Liver (tissue), 3 donors: ENCODE data around the gene DCAF8.

Source experiments
- RAD21 ChIP-seq, 2 donors: IDR thresholded peaks; 2 replicates each; pipeline ENCODE4 v1.6.1; 2016; ENCODE audit warnings: antibody characterized with exemption in 2 of 2, mild to moderate bottlenecking in 2 of 2
- SP1 ChIP-seq: IDR thresholded peaks from 2 replicates; pipeline ENCODE4 v1.6.1; 2018; ENCODE audit warnings: antibody characterized with exemption, mild to moderate bottlenecking
- TF ChIP-seq, protein P1 (sequence below): fragments of 150-350 bp; IDR thresholded peaks from 2 replicates; pipeline ENCODE4 v1.5.1; 2017; ENCODE audit warnings: improper control_type of control experiment, low read depth, low read length; ENCODE audit not compliant: missing input control
- donor health status: healthy.
- donor health status: healthy.

DNA sequence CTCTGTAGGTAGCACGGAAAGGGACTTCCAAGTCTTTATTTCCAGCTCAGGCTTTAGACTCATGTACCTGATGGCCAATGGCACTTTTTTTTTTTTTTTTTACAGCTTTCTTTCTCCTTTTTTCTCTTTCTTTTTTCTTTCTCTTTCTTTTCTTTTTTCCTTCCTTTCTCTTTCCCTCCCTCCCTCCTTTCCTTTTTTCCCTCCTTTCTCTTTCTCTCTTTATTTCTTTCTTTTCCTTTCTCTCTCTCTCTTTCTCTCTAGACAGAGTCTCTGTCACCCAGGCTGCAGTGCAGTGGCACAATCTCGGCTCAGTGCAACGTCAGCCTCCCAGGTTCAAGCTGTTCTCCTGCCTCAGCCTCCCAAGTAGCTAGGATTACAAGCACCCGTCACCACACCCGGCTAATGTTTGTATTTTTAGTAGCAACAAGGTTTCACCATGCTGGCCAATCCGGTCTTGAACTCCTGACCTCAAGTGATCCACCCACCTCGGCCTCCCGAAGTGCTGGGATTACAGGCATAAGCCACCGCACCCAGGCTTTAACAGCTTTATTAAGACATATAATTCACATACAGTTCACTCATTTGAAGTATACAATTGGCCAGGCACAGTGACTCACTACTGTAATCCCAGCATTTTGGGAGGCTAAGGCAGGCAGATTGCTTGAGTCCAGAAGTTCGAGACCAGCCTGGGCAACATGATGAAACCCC, 5.1 kb upstream of the DCAF8 start:
- TF ChIP-seq, protein P1, sequence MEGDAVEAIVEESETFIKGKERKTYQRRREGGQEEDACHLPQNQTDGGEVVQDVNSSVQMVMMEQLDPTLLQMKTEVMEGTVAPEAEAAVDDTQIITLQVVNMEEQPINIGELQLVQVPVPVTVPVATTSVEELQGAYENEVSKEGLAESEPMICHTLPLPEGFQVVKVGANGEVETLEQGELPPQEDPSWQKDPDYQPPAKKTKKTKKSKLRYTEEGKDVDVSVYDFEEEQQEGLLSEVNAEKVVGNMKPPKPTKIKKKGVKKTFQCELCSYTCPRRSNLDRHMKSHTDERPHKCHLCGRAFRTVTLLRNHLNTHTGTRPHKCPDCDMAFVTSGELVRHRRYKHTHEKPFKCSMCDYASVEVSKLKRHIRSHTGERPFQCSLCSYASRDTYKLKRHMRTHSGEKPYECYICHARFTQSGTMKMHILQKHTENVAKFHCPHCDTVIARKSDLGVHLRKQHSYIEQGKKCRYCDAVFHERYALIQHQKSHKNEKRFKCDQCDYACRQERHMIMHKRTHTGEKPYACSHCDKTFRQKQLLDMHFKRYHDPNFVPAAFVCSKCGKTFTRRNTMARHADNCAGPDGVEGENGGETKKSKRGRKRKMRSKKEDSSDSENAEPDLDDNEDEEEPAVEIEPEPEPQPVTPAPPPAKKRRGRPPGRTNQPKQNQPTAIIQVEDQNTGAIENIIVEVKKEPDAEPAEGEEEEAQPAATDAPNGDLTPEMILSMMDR, result no peak
- TF ChIP-seq RAD21 (IDR thresholded peaks at IDR 0.05) (no peak), SP1 (no peak)
